ENCODE measurements around the gene IREB2. TPM values are rescaled to one million over a fixed set of nuclear protein-coding genes. Genes with fewer than 3 reads are reported as not detected.

IREB2 gene
- total and polyA plus RNA-seq, 2 experiments from 2014 or later = 23.4 to 68.4 TPM

DNA sequence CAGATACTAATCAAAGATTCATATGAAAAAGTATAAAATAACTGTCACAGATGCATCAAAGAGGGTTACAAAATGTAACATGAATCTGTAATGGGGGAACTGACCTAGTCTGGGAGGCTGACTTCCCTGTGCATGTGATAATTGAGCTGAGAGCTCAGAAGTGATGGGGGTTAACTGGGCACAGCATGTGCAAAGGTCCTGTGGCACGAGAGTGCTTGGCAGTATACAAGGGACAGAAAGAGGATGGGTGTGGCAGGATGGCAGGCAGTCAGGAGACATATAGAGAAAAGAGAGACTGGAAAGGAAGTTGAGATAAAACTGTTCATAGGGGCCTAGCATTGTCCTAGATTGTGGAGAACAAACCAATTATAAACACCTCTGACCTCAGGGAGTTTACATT, 47.8 kb upstream of the IREB2 start:
- H3K4me1 Mint-ChIP-seq = peaks cover 56% of the 10 kb centered on the region
- TF ChIP-seq NANOG (IDR thresholded peaks at IDR 0.05; ENCODE audit: borderline replicate concordance) (no peak), ZNF114 (CRISPR knock-in tag; IDR thresholded peaks at IDR 0.05) (no peak), EZH2phosphoT487 (IDR thresholded peaks at IDR 0.05; ENCODE audit: unreplicated experiment) (no peak), CTCF (conservative IDR thresholded peaks at IDR 0.05; ENCODE audit: low read depth in 2 of 2) (no peak), ZNF331 (CRISPR knock-in tag; IDR thresholded peaks at IDR 0.05; ENCODE audit: low read depth) (no peak), CREB1 (CRISPR knock-in tag; IDR thresholded peaks at IDR 0.05; ENCODE audit: low read depth) (no peak), POLR2AphosphoS5 (IDR thresholded peaks at IDR 0.05; ENCODE audit: low read depth) (no peak), STAT1 (IDR thresholded peaks at IDR 0.05; ENCODE audit: unreplicated experiment) (no peak), JUNB (IDR thresholded peaks at IDR 0.05; ENCODE audit: unreplicated experiment) (no peak), REST (IDR thresholded peaks at IDR 0.05; ENCODE audit: unreplicated experiment) (no peak), EZH2 (IDR thresholded peaks at IDR 0.05; ENCODE audit: low read depth, unreplicated experiment) (no peak), ZNF462 (CRISPR knock-in tag; IDR thresholded peaks at IDR 0.05) (no peak)
- TF ChIP-seq, protein P1, sequence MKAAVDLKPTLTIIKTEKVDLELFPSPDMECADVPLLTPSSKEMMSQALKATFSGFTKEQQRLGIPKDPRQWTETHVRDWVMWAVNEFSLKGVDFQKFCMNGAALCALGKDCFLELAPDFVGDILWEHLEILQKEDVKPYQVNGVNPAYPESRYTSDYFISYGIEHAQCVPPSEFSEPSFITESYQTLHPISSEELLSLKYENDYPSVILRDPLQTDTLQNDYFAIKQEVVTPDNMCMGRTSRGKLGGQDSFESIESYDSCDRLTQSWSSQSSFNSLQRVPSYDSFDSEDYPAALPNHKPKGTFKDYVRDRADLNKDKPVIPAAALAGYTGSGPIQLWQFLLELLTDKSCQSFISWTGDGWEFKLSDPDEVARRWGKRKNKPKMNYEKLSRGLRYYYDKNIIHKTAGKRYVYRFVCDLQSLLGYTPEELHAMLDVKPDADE (IDR thresholded peaks at IDR 0.05) = no peak
- no peaks in the 10 kb centered on the region for H3K36me3 Mint-ChIP-seq (ENCODE audit: low read depth)

More for the DNA sequence above, 47.8 kb upstream of the IREB2 start:
- Histone ChIP-seq H3K27me3 (ENCODE audit: insufficient read depth) (no peaks in the 10 kb centered on the region), H3K27ac (ENCODE audit: low read depth) (no peak overlapping the region), H3K36me3 (ENCODE audit: insufficient read depth) (no peaks in the 10 kb centered on the region), H3K9me2 (ENCODE audit: insufficient read depth) (no peaks in the 10 kb centered on the region), H4K20me1 (replicated peaks; ENCODE audit: insufficient read depth) (no peaks in the 10 kb centered on the region), H3K4me1 (ENCODE audit: insufficient read depth) (peaks cover 32% of the 10 kb centered on the region), H3K79me2 (replicated peaks; ENCODE audit: insufficient read depth) (no peaks in the 10 kb centered on the region), H2AFZ (no peak overlapping the region), H3K4me3 (no peak overlapping the region), H3F3A (replicated peaks; ENCODE audit: low read depth) (no peaks in the 10 kb centered on the region), H3K4me2 (no peak overlapping the region)
- peaks cover 5% of the 10 kb centered on the region for H3K27me3 Mint-ChIP-seq (ENCODE audit: insufficient read depth, low read depth, poor library complexity)
- no peaks in the 10 kb centered on the region; the same call in 2 of the 3 replicates for H3K9me3 Mint-ChIP-seq
- H3K4me3 Mint-ChIP-seq = no peak overlapping the region
- no peak overlapping the region for H3K27ac Mint-ChIP-seq
- DNase-seq (ENCODE audit: low spot score) (no peak), ATAC-seq (no peak)

Measured in GM23338 (cell line).